Dedifferentiated amniotic fluid mesenchymal stem cell (primary cell): ENCODE results near the gene EFCC1.

Experiments
- DNase-seq: peaks from one replicate; pipeline ENCODE4 v3.0.0-alpha.2; 2016; ENCODE audit errors: extremely low spot score

The EFCC1 gene, protein sequence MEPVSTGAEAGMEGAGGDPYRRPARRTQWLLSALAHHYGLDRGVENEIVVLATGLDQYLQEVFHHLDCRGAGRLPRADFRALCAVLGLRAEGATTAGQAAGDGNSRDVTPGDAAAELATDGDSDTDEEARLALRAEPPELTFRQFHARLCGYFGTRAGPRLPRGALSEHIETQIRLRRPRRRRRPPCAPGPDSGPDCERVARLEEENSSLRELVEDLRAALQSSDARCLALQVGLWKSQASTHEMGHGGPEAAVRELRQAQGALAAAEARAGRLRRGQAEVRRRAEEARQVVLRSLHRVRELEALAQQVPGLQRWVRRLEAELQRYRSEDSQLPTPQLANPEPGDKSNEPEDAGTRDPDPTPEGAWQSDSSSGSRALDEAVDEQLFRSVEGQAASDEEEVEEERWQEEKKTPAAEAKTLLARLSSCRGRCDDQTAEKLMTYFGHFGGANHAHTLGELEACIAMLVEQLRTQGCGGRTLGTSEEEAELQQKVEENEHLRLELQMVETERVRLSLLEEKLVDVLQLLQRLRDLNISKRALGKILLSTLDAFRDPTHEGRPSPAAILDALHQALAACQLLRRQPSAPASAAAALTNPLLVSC

DNA sequence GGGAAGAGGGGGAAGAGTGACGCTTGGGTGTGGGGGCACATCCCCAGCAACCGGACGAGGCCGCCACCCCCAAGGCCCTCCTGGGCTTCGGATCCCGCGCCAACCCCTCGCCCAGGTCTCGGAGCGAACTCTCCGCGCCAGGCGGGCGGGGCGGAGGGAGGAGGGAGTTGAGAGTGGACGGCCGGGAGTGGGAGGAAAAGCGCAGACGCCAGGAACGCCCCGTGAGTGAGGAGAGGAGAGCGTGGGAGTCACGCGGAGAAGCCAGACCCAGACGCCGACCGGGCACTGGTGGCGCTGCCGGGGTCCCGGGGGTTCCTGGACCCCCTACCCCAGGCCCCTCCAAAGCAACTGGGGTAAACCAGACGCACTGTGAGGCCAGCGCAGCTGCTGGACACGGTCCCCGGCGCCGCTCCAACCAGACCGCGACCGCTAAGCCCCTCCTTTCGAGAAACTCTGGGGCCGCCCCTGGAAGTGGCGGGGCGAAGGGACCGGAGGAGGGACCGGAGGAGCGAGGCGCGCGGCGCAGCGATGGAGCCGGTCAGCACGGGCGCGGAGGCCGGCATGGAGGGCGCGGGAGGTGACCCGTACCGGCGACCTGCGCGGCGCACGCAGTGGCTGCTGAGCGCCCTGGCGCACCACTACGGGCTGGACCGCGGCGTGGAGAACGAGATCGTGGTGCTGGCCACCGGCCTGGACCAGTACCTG is at the start of gene EFCC1:
TSS of gene EFCC1 (plus strand) at position 204 of the 705 bp plus-strand sequence. CDS start at position 529, 325 bp downstream.
- no peak for DNase-seq

DNA sequence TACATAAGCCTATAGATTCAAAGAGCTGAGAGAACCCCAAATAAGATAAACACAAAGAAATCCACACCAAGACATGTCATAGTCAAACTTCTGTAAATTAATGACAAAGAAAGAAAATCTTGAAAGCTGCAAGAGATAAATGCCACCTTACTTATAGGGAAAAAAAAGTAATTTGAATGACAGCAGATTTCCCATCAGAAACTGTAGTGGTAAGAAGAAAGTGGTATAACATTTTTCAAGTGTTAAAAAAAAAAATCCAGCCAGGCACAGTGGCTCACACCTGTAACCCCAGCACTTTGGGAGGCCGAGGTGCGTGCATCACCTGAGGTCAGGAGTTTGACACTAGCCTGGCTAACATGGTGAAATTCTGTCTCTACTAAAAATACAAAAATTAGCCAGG is 44.7 kb upstream of the EFCC1 start:
- DNase-seq, result no peak

DNA sequence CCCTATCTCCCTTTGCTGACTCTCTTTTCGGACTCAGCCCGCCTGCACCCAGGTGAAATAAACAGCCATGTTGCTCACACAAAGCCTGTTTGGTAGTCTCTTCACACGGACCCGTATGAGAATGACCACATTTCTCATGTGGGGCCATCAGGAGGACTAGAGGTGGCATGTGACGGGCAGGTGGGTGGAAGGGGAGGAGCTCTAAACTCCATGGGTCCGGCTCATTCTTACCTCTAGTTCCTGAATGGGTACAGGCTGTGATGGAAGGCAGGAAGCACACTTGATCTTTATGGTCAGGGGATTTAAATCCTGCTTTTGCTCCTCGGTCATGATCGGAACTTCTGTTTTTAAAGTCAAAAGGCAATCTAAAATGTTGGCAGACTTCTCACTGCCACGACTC is 35.8 kb upstream of the EFCC1 start:
- DNase-seq, result no peak

DNA sequence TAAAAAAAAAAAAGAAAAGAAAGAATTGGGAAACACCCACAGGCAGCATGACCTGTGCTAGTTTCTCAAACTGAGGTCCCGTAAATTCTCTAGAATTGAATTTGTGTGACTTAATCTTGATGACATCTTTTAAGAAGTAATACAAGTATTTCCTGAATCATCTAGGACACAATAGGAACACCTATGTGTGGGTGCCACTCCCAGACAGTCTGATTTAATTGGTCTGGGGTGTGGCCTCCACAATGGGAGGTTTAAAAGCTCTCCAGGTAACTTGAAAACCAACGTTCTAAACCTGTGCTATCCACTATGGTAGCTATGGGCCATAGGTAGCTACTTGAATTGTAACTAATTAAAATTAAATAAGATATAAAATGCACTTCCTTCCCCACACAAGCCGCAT is 35.3 kb upstream of the EFCC1 start:
- DNase-seq, result no peak

DNA sequence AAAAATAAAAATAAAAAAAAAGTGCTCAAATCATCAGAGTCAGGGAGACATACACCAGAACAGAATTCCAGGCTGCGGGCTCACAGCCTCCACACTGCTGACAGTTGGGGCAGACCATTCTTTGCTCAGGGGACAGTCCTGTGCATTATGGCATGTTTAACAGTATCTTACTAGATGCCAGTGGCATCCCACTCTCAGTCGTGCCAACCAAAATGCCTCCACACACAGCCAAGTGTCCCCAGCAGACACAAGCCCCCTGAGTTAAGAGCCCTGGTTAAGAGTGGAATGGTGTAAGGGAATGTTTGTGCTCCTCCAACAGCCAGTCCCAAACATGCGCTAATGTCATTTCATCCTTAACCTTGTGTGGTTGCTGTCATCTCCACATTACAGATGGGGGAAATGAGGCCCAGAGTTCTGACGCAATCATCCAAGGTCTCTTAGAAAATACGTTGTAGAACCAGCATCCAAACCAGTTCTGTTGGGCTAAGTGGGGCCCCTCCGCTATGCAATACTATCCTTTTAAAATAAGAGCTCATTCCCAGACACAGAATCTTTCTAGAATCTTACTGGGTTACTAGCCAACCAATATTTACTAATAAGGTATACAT is 33.3 kb upstream of the EFCC1 start:
- no peak for DNase-seq

DNA sequence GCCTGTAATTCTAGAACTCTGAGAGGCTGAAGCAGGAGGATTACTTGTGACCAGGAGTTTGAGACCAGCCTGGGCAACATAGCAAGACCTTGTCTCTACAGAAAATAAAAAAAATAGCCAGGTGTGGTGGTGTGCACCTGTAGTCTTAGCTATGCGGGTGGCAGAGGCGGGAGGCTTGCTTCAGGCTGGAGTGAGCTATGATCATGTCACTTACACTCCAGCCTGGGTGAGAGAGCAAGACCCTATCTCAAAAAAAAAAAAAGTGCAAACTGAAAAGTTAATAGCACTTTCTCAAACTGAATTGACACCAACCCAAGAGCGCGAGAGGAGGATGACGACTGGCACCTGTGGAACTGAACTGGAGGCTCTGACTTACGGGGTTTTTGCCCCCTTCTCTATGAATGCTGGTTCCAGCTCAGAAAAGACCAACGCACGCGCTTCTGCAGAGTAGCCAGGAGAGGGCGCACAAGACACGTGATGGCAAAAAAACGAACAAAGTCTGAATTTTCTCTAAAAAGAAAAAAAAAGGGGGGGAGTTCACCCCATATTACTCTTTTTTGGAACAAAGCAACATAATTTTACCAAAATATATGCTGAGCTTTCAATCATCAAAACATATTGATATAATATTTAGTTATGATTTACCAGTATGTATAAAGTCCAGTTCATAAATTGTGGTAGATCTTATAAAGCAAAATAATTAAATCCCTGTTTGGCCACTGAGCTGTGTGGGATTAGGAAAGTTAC is 30.9 kb upstream of the EFCC1 start:
- DNase-seq, result peak; percentile 56

DNA sequence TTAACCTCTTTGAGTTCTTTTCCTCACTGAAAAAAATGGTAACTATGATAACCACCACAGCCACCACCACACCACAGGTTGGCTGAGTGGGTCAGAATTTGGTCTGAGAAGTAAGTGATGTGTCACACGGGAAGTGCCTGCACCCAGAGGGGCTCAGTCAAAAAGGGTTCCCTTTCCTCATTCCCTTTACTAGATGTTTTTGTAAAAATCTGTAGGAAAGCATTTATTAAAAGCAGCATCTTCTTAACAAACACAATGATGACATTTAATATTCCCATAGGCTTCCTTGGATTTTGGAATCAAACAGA is 30.4 kb upstream of the EFCC1 start:
- no peak for DNase-seq

DNA sequence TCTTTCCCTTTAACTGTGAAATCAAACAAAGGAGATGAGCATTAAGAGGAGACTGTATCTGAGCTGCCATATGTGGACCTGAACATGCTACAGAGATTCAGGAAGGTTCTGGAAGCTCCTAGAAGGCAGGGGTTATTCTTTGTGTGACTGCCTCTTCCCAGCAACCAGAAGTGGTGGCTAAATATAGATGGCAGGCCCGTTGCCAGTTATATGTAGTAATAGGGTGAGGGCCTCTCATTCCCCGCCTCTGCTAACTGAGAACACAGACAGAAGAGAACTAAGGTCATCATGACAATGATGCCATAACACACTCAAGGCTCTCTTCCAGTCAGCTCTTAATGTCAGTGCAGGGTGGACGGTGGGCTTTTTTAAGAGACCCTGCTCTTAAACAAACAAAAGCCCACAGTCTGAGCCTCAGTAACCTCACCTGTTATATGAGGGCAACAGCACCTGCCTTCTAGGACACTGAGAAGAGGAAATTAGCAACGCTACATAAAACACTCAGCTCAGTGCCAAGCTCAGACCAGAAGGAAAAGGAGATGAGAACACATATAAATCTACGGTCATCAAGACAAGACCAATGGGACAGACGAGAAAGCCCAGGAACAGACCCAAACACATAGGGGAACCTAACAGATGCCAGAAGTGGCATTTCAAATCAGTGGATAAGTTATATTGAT is 29.5 kb upstream of the EFCC1 start:
- DNase-seq, result peak; percentile 38

DNA sequence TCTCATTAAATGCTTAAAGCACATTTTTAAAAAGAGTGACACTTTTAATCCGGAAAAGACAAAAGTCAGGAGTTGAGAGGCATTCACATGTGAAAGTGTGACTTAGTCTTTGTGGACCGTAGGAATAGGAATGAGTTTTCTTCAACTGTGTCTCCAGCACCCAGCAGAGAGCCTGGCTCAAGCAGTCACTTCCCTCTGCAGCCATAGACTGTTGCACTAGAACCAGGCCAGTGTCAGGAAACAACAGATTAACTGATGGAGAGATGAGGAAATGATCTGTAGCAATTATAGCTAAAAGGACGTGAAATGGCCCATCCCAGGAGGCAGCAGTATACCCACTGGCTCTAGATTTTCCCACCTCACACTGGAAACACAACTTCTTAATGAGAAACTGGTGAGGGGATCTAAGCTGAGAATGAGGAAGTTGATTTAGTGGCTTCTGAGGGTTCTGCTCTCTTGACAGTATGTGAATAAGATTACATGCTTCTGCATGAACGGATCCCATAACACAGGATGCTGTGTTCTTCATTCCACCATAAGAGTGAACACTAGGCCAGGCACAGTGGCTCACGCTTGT is 27.0 kb upstream of the EFCC1 start:
- no peak for DNase-seq

DNA sequence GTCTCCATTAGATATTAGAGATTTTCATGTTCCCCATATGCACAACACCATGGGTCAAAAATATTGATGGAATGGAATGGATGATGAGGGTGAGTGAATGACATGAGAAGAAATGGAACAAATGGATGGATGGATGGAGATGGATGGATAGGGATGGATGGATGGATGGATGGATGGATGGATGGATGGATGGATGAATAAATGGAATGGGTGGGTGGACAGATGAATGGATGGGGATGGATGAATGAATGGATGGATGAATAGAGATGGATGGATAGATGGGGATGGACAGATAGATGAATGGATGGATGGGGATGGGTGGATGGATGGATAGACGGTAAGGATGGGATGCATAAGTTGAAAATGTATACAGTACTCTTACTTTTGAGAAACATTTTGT is 25.8 kb upstream of the EFCC1 start:
- no peak for DNase-seq

DNA sequence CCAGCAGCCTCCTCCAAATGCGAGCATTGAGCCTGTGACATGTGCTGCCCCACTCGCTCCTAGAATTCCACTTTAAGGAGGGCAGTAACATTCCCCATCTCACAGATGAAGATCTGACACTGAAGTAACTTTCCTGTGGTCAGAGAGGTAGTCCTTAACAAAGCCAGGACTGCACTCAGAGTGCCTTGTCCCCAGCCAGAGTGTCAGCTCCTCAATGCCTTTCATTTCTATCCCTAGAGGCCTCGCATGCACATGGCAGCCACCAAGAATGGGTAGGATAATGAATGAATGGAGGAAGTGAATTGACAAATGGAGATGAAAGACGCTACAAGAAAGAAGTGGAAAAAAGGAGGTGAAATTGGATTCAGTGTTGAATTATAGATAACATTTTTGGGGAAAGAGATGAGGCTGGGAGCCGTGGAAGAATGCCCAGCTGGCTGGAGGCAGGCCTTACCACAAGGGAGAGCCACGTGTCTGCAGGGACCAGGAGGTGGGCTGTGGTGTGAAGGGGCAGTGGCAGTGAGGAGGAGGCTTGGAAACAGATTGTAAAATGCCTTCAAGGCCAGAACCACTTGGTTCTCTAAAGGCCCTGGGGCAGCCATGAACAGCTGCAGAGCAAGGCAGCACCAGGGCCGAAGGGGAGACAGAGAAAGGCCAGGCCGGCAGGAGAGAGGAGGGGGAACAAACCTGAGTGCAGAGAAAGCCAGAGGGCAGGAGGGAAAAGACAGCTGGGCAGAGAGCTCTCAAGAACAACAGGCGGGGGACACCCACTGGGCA is 17.6 kb upstream of the EFCC1 start:
- no peak for DNase-seq

DNA sequence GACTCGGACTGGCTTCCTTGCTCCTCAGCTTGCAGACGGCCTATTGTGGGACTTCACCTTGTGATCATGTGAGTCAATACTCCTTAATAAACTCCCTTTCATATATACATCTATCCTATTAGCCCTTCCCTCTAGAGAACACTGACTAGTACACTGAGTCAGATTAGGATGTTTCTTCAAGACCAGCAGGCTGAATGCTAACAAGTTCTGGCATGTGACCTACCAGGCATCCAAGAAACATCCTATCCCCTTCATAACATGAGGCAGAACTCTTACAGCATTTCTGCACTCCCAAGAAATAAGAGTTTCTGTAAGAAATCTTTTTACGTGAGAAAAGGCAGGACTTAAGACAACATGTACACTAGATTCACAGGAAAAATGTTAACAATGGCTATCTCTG is 16.5 kb upstream of the EFCC1 start:
- DNase-seq, result no peak

DNA sequence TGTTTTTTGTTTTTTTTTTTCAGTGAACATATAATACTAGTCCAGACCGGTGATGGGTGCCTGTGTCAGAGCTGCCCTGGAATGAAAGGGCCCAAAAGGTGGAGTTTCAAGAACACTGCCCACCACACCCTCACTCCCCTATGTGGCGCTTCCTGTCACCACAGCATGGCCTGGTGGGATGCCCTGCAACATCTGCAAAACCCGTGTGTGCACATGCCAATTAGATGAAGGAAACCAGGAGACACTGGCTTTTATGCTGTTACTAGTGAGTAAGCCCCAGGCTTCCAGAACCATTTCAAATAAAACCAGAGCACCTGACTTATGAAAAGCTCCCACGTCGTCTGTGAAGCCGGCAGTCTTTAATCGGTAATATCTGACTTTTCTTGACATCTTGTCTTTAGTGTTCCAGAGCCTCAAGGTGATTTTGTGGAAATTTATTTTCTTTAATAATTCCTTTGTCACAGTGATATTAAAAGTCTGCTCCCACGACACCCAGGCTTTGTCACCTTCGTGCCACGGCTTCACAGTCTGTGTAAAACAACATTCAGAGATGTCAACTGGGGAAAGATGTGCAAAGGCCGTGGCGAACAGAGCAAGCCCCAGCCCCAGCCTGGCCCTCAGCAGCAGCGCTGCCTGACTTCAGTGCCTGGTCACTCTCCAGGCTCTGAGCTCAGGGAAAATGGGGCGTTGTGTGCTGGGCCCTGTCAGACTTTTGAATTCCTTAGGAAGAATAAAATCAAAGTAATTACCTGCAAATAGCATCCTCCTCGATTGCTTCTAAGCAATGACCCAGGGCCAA is 13.6 kb upstream of the EFCC1 start:
- DNase-seq, result no peak

DNA sequence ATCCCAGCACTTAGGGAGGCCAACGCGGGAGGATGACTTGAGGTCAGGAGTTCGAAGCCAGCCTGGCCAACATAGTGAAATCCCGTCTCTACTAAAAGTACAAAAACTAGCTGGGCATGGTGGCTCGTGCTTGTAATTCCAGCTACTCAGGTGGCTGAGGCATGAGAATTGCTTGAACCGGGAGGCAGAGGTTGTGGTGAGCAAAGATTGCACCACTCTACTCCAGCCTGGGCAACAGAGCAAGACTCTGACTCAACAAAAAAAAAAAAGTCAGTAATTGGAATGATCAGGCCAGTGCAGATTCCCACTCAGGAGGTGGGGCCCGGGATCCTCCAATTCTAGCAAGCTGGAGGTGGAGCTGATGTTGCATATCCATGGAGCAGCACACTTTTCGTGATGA is 12.8 kb upstream of the EFCC1 start:
- no peak for DNase-seq

DNA sequence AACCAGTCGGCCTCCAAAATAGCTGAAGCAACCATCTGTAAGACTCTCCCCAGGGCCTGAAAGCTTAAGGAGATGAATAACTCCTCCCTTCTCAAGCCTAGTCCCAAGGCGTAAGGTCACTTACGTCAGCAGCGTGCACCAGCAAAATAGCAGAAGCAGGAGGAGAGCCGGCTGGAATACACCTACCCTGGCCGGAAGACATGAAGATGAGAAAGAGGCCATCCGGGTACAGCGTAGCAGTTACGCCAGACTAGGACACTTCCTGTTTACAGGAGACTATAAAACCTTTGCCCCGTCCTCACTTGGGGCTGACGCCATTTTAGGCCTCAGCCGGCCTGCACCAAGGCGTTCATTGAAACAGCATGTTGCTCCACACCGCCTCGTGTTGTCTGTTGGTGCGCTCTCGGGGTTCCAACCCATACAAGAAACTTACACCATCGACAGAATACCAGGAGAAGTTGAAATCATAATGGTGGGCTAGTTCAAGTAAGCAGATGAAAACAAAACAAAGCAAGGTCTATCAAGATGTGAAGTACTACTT is 9.7 kb upstream of the EFCC1 start:
- no peak for DNase-seq

DNA sequence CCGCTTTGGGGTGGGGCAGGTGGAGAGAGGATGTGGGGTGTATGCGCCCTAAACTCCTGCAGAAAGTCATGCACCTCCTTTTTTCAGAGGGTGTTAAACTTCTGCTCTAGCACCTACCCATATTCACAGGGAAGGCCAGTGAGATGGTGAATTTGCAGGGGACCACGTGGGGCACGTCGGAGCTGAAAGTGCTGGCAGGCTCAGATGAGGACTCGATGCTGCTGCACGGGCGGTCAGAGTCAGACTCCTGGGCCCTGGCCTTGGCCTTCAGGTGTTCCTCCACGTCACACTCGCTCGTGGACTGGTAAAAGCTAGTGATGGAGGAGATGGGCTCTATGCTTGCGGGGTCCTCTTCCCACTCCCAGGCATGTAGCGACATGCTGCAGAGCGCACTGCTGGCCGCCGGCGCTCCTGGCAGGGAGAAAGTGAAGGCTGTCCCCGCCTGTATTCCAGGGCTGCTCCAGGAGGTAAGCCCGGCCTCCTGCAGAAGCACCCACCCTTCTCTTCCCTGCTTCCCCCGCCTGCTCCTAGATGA is 8.1 kb upstream of the EFCC1 start:
- no peak for DNase-seq

DNA sequence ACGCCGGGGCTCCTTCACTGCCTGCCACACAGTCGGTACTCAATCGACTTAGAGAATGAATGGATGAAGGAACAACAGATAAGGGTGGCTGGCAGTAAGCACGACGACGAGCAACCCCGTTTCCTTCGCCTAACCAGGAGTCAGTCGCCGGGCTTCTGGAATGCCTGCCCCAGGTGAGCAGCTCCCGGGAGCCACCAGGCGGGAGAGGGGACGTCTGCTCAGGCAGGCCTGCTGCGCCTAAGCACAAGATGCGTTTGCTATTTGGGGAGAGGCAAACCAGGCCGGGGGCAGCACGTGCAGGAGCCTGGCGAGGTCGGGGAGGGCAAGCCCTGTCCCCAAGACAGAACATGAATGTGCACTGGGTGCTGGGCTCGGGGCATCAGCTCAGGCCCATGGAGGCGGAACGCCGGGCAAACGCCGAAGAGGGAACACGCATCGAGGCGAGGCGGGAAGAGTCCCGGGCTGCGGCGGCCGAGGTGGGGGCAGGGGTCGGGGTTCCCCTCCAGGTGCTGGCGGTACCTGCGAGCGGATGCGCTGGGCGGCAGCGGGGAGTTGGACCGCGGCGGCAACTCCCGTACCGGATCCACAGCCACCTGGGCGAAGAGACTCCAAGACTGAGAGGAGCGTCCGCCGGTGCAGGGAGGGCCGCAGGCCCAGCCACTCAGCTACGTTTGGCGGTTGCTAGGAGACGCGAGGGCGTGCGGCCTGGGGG is 7.5 kb upstream of the EFCC1 start, which contains the start of gene CFAP92:
TSS of gene CFAP92 (minus strand) at position 616 of the 712 bp plus-strand sequence. CDS start 772 bp downstream, outside the sequence.
- DNase-seq, result no peak

DNA sequence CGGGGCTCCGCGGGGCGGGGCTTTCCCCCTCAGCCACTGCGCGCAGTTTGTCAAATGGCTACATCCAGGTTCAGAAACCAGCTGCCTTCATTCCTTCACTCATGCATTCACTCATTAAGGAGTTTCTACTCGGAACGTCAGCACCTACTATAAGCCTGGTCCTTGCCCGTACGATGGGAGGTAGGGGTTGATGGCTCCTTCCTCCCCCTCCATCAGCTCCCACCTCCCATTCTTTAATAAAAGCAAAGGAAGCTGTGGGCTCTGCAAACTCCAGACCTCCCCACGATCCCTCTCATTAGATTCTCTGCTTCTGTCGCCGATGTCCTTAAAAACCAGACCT is 7.0 kb upstream of the EFCC1 start:
- DNase-seq, result no peak
